ENCODE measurements around the gene ATP5F1D.

DNA sequence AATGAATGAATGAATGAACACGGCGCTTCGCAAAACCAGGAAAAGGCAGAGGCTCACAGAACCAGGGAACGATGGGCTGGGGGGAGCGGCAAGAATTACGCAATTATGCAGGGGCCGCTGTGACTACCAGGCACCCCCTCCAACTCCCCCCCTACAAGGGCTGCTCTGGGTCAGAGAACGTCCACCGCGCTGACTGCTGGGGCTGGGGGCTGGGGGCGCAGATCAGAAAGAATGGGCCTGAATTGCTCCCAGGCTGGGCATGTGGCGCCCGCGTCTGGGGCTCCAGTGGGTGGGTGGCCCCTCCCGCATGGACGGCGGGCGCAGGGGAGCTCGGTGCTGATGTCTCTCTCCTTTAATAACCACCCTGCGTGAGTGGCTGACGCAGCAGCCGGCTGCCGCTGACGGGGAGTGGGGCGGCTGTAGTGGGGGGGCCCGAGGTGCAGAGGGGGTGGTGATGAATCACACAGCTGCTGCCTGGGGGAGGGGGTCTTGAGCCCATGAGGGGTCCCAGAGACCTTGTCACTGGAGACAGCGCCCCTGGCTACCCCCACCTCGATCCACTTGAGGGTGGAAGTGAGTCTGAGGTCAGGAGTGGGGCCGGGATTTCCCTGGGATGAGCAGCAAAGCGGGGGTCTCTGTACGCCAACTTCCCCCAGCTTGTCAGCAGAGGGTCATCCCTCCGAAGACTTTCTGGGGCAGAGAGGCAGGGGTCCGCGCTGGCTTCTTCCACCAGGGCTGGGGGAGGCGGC is 26.1 kb downstream of the ATP5F1D start:
- TF ChIP-seq, protein P1, sequence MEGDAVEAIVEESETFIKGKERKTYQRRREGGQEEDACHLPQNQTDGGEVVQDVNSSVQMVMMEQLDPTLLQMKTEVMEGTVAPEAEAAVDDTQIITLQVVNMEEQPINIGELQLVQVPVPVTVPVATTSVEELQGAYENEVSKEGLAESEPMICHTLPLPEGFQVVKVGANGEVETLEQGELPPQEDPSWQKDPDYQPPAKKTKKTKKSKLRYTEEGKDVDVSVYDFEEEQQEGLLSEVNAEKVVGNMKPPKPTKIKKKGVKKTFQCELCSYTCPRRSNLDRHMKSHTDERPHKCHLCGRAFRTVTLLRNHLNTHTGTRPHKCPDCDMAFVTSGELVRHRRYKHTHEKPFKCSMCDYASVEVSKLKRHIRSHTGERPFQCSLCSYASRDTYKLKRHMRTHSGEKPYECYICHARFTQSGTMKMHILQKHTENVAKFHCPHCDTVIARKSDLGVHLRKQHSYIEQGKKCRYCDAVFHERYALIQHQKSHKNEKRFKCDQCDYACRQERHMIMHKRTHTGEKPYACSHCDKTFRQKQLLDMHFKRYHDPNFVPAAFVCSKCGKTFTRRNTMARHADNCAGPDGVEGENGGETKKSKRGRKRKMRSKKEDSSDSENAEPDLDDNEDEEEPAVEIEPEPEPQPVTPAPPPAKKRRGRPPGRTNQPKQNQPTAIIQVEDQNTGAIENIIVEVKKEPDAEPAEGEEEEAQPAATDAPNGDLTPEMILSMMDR (IDR thresholded peaks at IDR 0.05; ENCODE audit: extremely low read depth in 1 of 2, insufficient read depth in 1 of 2, low read depth in 1 of 2, low read length in 2 of 2): no peak
- TF ChIP-seq POLR2AphosphoS5 (IDR thresholded peaks at IDR 0.05; ENCODE audit: insufficient read depth, low read depth, low read length): no peak
- no peak for TF ChIP-seq POLR2A (IDR thresholded peaks at IDR 0.05; ENCODE audit: low read depth, low read length)

Data from endothelial cell of umbilical vein (primary cell).